ENCODE results near the gene FOXN3.

DNA sequence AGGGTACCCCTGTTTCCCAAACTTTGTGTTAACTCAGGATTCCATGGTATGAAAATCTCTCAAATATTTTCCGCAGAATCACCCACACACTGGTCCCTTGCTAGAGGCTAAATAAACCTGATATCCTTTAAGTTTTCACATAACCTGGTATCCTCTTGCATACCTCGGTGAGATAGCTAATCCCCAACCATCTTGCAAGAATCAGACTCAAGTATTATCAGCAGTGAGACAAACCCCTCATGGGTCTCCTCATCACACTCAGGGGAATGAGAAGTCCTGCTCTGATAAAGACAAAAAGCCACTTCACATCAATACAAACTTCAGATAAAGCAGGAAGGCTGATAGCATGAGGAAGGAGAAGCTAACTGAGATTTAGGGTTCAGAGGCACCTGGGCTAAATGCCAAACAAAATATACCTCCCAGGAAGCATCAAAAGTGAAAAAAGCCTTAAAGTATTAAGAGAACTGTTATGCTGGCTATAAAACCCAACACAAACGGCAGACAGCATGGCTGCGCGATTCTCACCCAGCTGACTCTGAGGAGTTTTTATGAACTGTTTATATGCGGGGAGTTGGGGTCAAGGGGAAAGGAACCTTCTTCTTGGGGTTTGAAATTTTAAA, 96.5 kb downstream of the FOXN3 start:
- TF ChIP-seq EZH2 (IDR thresholded peaks at IDR 0.05; ENCODE audit: low read length, missing control alignments) (no peak), CTCF (conservative IDR thresholded peaks at IDR 0.05 in 1 of 2, IDR thresholded peaks at IDR 0.05 in 1 of 2; ENCODE audit: low read depth in 1 of 2, low read length in 2 of 2) (no peak)
